GM12872 (cell line): ENCODE data around the gene PRIMA1.

ENCODE experiments used
- CTCF ChIP-seq: IDR thresholded peaks from 3 replicates; pipeline ENCODE4 v1.5.1; 2011; ENCODE audit warnings: low read depth, mild to moderate bottlenecking, low read length, moderate library complexity; ENCODE audit not compliant: insufficient read depth

The PRIMA1 gene

GRCh38 chr14:93719256-93719655 is 69.0 kb downstream of the PRIMA1 start:
- no peak for TF ChIP-seq CTCF

- no peak for TF ChIP-seq CTCF
Observed at GRCh38 chr14:93717668-93718320, 70.5 kb downstream of the PRIMA1 start.

- TF ChIP-seq CTCF = no peak
Observed at GRCh38 chr14:93716746-93717667, 71.3 kb downstream of the PRIMA1 start.

- TF ChIP-seq CTCF = no peak
Observed at GRCh38 chr14:93716002-93716745, 72.1 kb downstream of the PRIMA1 start.

GRCh38 chr14:93715279-93715927 is 72.9 kb downstream of the PRIMA1 start:
- no peak for TF ChIP-seq CTCF

- TF ChIP-seq CTCF = no peak
Observed at GRCh38 chr14:93714605-93715004, 73.7 kb downstream of the PRIMA1 start.

- TF ChIP-seq CTCF = no peak
Observed at GRCh38 chr14:93713726-93714405, 74.4 kb downstream of the PRIMA1 start.
